IMR-90 (cell line): ENCODE data around the gene DSN1.

Experiments used
- MXI1 ChIP-seq: IDR thresholded peaks from 2 replicates; pipeline ENCODE4 v1.6.1; 2012; ENCODE audit warnings: low read depth, mild to moderate bottlenecking, low read length, moderate library complexity, borderline replicate concordance
- POLR2A ChIP-seq: IDR thresholded peaks from 2 replicates; pipeline ENCODE4 v1.6.1; 2012; ENCODE audit warnings: mild to moderate bottlenecking, low read depth, low read length
- RFX5 ChIP-seq: IDR thresholded peaks from 2 replicates; pipeline ENCODE4 v1.8.0; 2012; ENCODE audit warnings: low read depth, mild to moderate bottlenecking, low read length, moderate library complexity
- SMC3 ChIP-seq: fragments of 150-350 bp; IDR thresholded peaks from 2 replicates; pipeline ENCODE4 v1.6.1; 2016; ENCODE audit warnings: low read depth, mild to moderate bottlenecking, antibody characterized with exemption, low read length, moderate library complexity
- TF ChIP-seq, protein P1 (sequence below): conservative IDR thresholded peaks from 2 replicates; pipeline ENCODE4 v1.5.1; 2012; ENCODE audit warnings: mild to moderate bottlenecking, low read depth, low read length, improper control_type of control experiment
- TF ChIP-seq, protein P2 (sequence below): fragments of 150-350 bp; IDR thresholded peaks from 2 replicates; pipeline ENCODE4 v1.6.1; 2017; ENCODE audit warnings: mild to moderate bottlenecking, antibody characterized with exemption, low read length, low read depth

DNA sequence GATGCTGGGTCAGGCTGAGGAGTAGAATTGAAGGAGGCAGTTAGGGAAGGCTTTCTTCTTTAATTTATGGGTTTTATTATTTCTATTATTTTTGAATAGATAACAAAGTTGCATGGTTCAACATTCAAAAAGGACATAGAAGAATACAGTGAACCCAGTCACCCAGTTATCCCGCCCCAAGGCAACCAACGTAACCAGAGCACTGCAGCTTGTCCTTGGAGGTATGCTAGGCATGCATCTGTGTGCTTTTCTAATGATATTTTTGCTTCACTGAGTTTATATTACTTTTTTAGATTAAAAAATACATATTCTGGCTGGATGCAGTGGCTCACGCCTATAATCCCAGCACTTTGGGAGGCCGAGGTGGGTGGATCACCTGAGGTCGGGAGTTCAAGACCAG lies 47.4 kb upstream of the DSN1 start:
- no peak for TF ChIP-seq POLR2A
- TF ChIP-seq SMC3: no peak
- TF ChIP-seq, protein P1, sequence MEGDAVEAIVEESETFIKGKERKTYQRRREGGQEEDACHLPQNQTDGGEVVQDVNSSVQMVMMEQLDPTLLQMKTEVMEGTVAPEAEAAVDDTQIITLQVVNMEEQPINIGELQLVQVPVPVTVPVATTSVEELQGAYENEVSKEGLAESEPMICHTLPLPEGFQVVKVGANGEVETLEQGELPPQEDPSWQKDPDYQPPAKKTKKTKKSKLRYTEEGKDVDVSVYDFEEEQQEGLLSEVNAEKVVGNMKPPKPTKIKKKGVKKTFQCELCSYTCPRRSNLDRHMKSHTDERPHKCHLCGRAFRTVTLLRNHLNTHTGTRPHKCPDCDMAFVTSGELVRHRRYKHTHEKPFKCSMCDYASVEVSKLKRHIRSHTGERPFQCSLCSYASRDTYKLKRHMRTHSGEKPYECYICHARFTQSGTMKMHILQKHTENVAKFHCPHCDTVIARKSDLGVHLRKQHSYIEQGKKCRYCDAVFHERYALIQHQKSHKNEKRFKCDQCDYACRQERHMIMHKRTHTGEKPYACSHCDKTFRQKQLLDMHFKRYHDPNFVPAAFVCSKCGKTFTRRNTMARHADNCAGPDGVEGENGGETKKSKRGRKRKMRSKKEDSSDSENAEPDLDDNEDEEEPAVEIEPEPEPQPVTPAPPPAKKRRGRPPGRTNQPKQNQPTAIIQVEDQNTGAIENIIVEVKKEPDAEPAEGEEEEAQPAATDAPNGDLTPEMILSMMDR: no peak
- no peak for TF ChIP-seq MXI1
- TF ChIP-seq RFX5: no peak
- TF ChIP-seq, protein P2, sequence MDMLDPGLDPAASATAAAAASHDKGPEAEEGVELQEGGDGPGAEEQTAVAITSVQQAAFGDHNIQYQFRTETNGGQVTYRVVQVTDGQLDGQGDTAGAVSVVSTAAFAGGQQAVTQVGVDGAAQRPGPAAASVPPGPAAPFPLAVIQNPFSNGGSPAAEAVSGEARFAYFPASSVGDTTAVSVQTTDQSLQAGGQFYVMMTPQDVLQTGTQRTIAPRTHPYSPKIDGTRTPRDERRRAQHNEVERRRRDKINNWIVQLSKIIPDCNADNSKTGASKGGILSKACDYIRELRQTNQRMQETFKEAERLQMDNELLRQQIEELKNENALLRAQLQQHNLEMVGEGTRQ: no peak
